ENCODE data around the gene MCTP2. TPM values are rescaled to one million over a fixed set of nuclear protein-coding genes. Genes with fewer than 3 reads are reported as not detected.

MCTP2 gene
- total RNA-seq, 1 donor from 2014 or later, result 35.3 TPM

- H3K4me3 ChIP-seq, result no peak overlapping the region
- intact Hi-C loops (cut with DNase I), result no loop called here
- no peaks in the 10 kb centered on the region for H3K4me1 ChIP-seq
- no peaks in the 10 kb centered on the region for H3K27me3 ChIP-seq
- H3K9me3 ChIP-seq, result no peaks in the 10 kb centered on the region
- no peak for DNase-seq
- H3K36me3 ChIP-seq, result peaks cover 7% of the 10 kb centered on the region
- TF ChIP-seq, protein P1, sequence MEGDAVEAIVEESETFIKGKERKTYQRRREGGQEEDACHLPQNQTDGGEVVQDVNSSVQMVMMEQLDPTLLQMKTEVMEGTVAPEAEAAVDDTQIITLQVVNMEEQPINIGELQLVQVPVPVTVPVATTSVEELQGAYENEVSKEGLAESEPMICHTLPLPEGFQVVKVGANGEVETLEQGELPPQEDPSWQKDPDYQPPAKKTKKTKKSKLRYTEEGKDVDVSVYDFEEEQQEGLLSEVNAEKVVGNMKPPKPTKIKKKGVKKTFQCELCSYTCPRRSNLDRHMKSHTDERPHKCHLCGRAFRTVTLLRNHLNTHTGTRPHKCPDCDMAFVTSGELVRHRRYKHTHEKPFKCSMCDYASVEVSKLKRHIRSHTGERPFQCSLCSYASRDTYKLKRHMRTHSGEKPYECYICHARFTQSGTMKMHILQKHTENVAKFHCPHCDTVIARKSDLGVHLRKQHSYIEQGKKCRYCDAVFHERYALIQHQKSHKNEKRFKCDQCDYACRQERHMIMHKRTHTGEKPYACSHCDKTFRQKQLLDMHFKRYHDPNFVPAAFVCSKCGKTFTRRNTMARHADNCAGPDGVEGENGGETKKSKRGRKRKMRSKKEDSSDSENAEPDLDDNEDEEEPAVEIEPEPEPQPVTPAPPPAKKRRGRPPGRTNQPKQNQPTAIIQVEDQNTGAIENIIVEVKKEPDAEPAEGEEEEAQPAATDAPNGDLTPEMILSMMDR (IDR thresholded peaks at IDR 0.05), result no peak
- no peak for ATAC-seq
- H3K27ac ChIP-seq, result no peak overlapping the region
Observed at GRCh38 chr15:94467034-94467433, 235.7 kb downstream of the MCTP2 start.

DNA sequence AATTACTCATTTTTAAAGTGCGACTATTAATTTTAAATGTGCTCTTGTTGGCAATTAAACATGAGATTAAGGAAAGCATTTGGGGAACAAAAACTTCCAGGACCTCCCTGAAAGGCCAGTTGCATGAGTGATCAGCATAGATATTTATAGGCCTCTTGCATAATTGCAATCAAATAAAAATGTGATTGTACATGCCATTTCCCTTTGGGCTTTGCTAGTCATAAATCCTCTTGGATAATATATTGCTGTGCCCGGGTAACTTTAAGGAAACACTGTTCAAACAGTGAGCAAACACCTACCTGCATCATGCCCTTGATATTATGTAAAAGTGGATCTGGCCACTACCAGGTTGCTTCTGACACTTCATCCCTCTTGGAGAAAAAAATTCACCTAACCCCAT lies 239.1 kb downstream of the MCTP2 start:
- TF ChIP-seq, protein P1 (IDR thresholded peaks at IDR 0.05), result no peak
- Histone ChIP-seq H3K27ac (no peak overlapping the region), H3K4me1 (no peaks in the 10 kb centered on the region), H3K4me3 (no peak overlapping the region), H3K27me3 (no peaks in the 10 kb centered on the region), H3K36me3 (peaks cover 7% of the 10 kb centered on the region), H3K9me3 (no peaks in the 10 kb centered on the region)
- DNase-seq (no peak), ATAC-seq (no peak)
- intact Hi-C loops (cut with DNase I), result no loop called here

GRCh38 chr15:94476686-94477085 lies 245.3 kb downstream of the MCTP2 start:
- intact Hi-C loops (cut with DNase I), result no loop called here
- DNase-seq, result no peak

GRCh38 chr15:94477913-94478553 lies 246.7 kb downstream of the MCTP2 start:
- H3K27me3 ChIP-seq, result no peaks in the 10 kb centered on the region
- no peak overlapping the region for H3K4me3 ChIP-seq
- intact Hi-C loops (cut with DNase I), result no loop called here
- no peak overlapping the region for H3K27ac ChIP-seq
- H3K4me1 ChIP-seq, result no peaks in the 10 kb centered on the region
- TF ChIP-seq, protein P1 (IDR thresholded peaks at IDR 0.05), result no peak
- H3K9me3 ChIP-seq, result no peaks in the 10 kb centered on the region
- H3K36me3 ChIP-seq, result peaks cover 21% of the 10 kb centered on the region
- no peak for ATAC-seq
- DNase-seq, result no peak

More at GRCh38 chr15:94476686-94477085, 245.3 kb downstream of the MCTP2 start:
- no peak overlapping the region for H3K4me3 ChIP-seq
- TF ChIP-seq, protein P1 (IDR thresholded peaks at IDR 0.05), result no peak
- no peaks in the 10 kb centered on the region for H3K27me3 ChIP-seq
- no peaks in the 10 kb centered on the region for H3K4me1 ChIP-seq
- H3K9me3 ChIP-seq, result no peaks in the 10 kb centered on the region
- ATAC-seq, result no peak
- peaks cover 21% of the 10 kb centered on the region for H3K36me3 ChIP-seq
- no peak overlapping the region for H3K27ac ChIP-seq

DNA sequence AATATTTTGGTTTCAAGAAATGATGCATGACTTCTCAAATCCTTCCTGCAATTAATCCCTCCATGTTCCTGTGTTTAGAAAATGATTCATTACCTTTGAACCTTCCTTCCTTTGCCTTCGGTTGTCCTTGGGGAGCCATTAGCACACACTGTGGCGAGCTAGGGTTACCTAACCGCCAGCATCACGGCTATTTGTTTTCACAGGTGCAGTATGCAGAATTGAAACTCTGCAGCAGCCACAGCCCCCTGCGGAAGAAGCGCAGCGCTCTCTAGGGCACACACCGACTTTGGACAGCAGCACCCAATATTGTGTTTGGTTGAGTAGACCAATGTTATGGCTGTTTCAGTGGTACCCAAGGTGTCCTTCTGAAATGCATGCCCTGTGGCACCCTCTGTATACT lies 247.4 kb downstream of the MCTP2 start:
- no peak overlapping the region for H3K27ac ChIP-seq
- no peak for ATAC-seq
- intact Hi-C loops (cut with DNase I), result no loop called here
- no peak for DNase-seq
- H3K4me3 ChIP-seq, result no peak overlapping the region
- peaks cover 21% of the 10 kb centered on the region for H3K36me3 ChIP-seq
- H3K9me3 ChIP-seq, result no peaks in the 10 kb centered on the region
- H3K4me1 ChIP-seq, result no peaks in the 10 kb centered on the region
- no peaks in the 10 kb centered on the region for H3K27me3 ChIP-seq
- TF ChIP-seq, protein P1 (IDR thresholded peaks at IDR 0.05), result no peak
